Loucy (cell line): Measurements from ENCODE around the gene DCDC2.

Experiments
- CTCF ChIP-seq: fragments of 200-600 bp; sonication (generic); conservative IDR thresholded peaks from 2 replicates; pipeline ENCODE4 v1.5.1; 2014; ENCODE audit warnings: mild to moderate bottlenecking, antibody characterized with exemption, low read length
- EZH2phosphoT487 ChIP-seq: fragments of 200-600 bp; IDR thresholded peaks from 2 replicates; pipeline ENCODE4 v1.6.1; 2018; ENCODE audit warnings: antibody characterized with exemption, mild to moderate bottlenecking, moderate library complexity, borderline replicate concordance

- TF ChIP-seq CTCF: no peak
- TF ChIP-seq EZH2phosphoT487: no peak
Observed at GRCh38 chr6:24191346-24191745, 166.5 kb downstream of the DCDC2 start.
